ENCODE data around the gene ZNF624. TPM values are rescaled to one million over a fixed set of nuclear protein-coding genes. Genes with fewer than 3 reads are reported as not detected.

Gene ZNF624
- total and polyA plus RNA-seq, 2 donors (not counting 1 experiment from before 2014, with no cell fraction given) = 2.2 to 12.0 TPM

DNA sequence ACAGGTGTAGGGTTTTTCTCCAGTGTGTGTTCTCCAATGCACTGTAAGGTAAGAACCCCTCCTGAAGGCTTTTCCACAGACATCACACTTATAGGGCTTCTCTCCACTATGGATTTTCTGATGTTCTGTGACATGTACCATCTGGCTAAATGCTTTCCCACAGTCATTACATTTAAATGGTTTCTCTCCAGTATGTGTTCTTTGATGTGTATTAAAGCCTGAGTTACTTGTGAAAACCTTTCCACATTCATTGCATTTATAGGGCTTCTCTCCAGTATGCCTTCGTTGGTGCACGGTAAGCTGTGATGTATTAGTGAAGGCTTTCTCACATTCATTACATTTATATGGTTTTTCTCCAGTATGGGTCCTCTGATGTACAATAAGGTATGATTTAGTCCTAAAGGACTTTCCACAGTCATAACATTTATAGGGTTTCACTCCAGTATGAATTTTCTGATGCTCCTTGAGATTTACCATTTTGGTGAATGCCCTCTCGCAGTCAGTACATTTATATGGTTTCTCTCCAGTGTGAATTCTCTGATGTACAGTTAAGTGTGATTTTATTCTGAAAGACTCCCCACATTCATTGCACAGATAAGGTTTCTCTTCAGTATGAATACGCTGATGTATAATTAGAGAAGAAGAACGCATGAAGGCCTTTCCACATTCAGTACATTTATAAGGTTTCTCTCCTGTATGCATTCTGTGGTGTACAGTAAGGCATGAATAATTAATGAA, 30.9 kb downstream of the ZNF624 start:
- intact Hi-C loops (cut with micrococcal nuclease) = no loop called here
- no peaks in the 10 kb centered on the region for H3K79me2 ChIP-seq (ENCODE audit: control insufficient read depth, insufficient read depth, low read length)
- POLR2A ChIA-PET = no interaction called here

More for the DNA sequence above, 30.9 kb downstream of the ZNF624 start:
- Histone ChIP-seq H3K4me2 (replicated peaks; ENCODE audit: low read depth, low read length, poor library complexity, severe bottlenecking) (no peak overlapping the region), H4K20me1 (ENCODE audit: control insufficient read depth, insufficient read depth, low read length, poor library complexity, severe bottlenecking) (no peaks in the 10 kb centered on the region), H3K9me3 (ENCODE audit: control extremely low read depth in 1 of 3, control insufficient read depth in 2 of 3, insufficient read depth in 1 of 3, low read length in 2 of 3) (peaks cover 34 to 77% (median 38%) of the 10 kb centered on the region in 3 donors), H3K4me3 (ENCODE audit: control extremely low read depth in 1 of 5, extremely low read depth in 1 of 5, insufficient read depth in 1 of 5, low read depth in 2 of 5, low read length in 4 of 5) (no peak overlapping the region), H3K4me1 (ENCODE audit: control insufficient read depth in 2 of 2, insufficient read depth in 2 of 2, low read length in 2 of 2) (no peaks in the 10 kb centered on the region), H3K9ac (ENCODE audit: low read length) (no peak overlapping the region), H3K27me3 (replicated peaks in 1 of 4; ENCODE audit: control extremely low read depth in 1 of 4, control insufficient read depth in 3 of 4, insufficient read depth in 4 of 4, low read length in 3 of 4) (no peaks in the 10 kb centered on the region), H3K27ac (ENCODE audit: low read length in 2 of 2) (no peak overlapping the region), H2AFZ (ENCODE audit: insufficient read depth, low read depth, low read length, poor library complexity, severe bottlenecking) (no peak overlapping the region), H3K36me3 (replicated peaks in 1 of 2; ENCODE audit: control extremely low read depth in 1 of 2, control insufficient read depth in 1 of 2, extremely low read depth in 1 of 2, insufficient read depth in 2 of 2, low read length in 1 of 2) (peaks cover 18 to 34% of the 10 kb centered on the region in 2 experiments)
- no peak for TF ChIP-seq CTCF (IDR thresholded peaks at IDR 0.05)
- no peak for TF ChIP-seq EZH2 (IDR thresholded peaks at IDR 0.05; ENCODE audit: borderline replicate concordance, insufficient read depth, low read depth, low read length, poor library complexity, severe bottlenecking)
- DNase-seq (no peak), ATAC-seq (ENCODE audit: low read depth) (no peak)
- H3K27ac Mint-ChIP-seq = no peak overlapping the region
- no peak overlapping the region for H3K4me3 Mint-ChIP-seq
- WGBS (ENCODE audit: insufficient coverage) = no CpG with 5 or more reads among the region's 5 CpGs
- H3K27me3 Mint-ChIP-seq = no peaks in the 10 kb centered on the region
- CTCF ChIA-PET = no interaction called here
- H3K9me3 Mint-ChIP-seq (ENCODE audit: insufficient read depth) = peaks cover 16% of the 10 kb centered on the region
- H3K4me1 Mint-ChIP-seq = no peaks in the 10 kb centered on the region

Data from B cell (primary cell).